Neural cell (in vitro differentiated cells): ENCODE results near the gene PYDC2.

Source experiments
- EP300 ChIP-seq: fragments of 450-650 bp; conservative IDR thresholded peaks from 2 replicates; pipeline ENCODE4 v1.6.1; 2014; ENCODE audit warnings: antibody characterized with exemption, mild to moderate bottlenecking, moderate library complexity; ENCODE audit not compliant: poor library complexity, severe bottlenecking
- EZH2 ChIP-seq: fragments of 200-600, 300-800 bp; shearing (Covaris generic), sonication (generic); IDR thresholded peaks from 2 replicates; pipeline ENCODE4 v1.6.1; 2014; ENCODE audit warnings: antibody characterized with exemption, low read length, borderline replicate concordance, mild to moderate bottlenecking; ENCODE audit not compliant: insufficient read depth, poor library complexity, severe bottlenecking
- POLR2AphosphoS5 ChIP-seq: IDR thresholded peaks from 2 replicates; pipeline ENCODE4 v1.6.1; 2012
- RAD21 ChIP-seq: fragments of 450-650 bp; conservative IDR thresholded peaks from 2 replicates; pipeline ENCODE4 v1.6.1; 2014; ENCODE audit warnings: antibody characterized with exemption, mild to moderate bottlenecking, moderate library complexity
- TAF1 ChIP-seq: IDR thresholded peaks from 2 replicates; pipeline ENCODE4 v1.6.1; 2012; ENCODE audit warnings: low read depth
- TF ChIP-seq, protein P1 (sequence below): fragments of 450-650 bp; IDR thresholded peaks from 2 replicates; pipeline ENCODE4 v1.5.1; 2014; ENCODE audit warnings: antibody characterized with exemption, mild to moderate bottlenecking, moderate library complexity; ENCODE audit not compliant: poor library complexity, severe bottlenecking

- TF ChIP-seq EZH2 (no peak), POLR2AphosphoS5 (no peak), EP300 (no peak), TAF1 (no peak), RAD21 (no peak)
- TF ChIP-seq, protein P1, sequence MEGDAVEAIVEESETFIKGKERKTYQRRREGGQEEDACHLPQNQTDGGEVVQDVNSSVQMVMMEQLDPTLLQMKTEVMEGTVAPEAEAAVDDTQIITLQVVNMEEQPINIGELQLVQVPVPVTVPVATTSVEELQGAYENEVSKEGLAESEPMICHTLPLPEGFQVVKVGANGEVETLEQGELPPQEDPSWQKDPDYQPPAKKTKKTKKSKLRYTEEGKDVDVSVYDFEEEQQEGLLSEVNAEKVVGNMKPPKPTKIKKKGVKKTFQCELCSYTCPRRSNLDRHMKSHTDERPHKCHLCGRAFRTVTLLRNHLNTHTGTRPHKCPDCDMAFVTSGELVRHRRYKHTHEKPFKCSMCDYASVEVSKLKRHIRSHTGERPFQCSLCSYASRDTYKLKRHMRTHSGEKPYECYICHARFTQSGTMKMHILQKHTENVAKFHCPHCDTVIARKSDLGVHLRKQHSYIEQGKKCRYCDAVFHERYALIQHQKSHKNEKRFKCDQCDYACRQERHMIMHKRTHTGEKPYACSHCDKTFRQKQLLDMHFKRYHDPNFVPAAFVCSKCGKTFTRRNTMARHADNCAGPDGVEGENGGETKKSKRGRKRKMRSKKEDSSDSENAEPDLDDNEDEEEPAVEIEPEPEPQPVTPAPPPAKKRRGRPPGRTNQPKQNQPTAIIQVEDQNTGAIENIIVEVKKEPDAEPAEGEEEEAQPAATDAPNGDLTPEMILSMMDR, result no peak
These were observed 19.3 kb upstream of the PYDC2 start for GRCh38 chr3:191441687-191442086.
